GM10847 (cell line): Measurements from ENCODE around the gene ADAM22.

Experiments used
- POLR2A ChIP-seq: IDR thresholded peaks from 2 replicates; pipeline ENCODE4 v1.6.1; 2011; ENCODE audit not compliant: insufficient read length; ENCODE audit errors: extremely low read depth

Gene ADAM22

DNA sequence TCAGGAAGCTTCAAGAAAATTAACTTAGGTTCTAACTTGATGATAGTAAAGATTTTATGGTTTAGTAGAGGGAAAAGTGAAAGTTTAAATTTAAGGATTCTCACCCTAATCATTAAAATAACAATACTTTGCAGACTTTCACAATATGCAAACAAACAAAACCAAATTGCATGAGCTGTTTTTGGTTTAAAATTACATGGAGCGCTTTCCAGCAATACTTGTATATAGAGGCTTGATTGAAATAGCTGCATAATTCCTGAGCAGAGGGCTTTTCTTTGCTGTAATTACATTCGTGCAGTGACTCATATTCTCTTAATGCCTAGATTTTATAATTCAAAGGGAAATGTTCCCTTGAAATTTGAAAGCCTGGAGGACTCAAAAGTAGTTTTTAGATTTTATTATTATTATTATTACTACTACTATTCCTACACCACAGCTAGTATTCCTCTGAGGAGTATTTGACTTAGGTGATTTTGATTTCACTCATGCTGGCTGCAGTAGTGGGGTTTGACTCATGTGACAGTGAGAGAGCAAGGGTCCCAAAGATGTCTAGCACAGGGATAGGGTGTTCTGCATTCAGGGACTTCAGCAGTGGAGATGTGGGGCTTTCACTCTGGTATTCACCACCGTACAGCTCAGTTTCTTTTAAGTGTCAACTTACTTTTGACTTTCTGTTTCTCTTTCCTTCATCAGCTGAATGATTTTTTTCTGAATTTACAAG, 138.1 kb downstream of the ADAM22 start:
- no peak for TF ChIP-seq POLR2A

DNA sequence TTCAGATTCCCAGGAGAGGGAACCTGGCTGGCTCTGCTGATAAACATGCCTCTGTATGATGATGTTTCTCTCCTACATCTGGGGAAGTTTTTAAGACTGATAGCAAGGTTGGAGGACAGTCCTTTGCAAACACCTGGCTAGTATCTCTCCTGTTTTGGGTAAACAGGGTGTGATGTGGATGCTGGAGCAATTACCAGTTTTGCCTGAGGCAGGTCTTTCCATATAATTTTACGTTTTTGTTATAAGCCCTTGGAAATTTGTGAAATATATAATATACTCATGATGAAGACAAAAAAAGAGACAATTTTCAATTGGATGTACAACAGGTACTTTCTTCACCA, 138.6 kb downstream of the ADAM22 start:
- no peak for TF ChIP-seq POLR2A

DNA sequence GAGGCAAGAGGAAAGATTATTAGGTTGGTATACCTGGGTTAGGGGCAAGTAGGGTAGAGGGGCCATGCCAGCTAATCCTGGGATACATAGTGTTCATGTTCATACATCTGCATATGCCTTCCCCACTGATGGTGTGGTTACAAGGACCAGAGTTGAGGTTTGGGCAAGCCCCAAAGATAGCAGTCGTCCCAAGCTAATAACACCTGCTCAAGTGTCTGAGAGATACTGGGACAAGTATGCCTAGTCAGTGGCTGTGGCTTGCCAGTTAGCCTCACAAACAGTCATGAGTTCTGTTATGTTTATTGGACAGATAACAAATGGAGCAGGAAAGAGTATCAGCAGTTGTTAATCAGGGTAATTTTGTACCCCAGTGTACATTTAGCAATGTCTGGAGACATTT, 139.6 kb downstream of the ADAM22 start:
- TF ChIP-seq POLR2A, result no peak

DNA sequence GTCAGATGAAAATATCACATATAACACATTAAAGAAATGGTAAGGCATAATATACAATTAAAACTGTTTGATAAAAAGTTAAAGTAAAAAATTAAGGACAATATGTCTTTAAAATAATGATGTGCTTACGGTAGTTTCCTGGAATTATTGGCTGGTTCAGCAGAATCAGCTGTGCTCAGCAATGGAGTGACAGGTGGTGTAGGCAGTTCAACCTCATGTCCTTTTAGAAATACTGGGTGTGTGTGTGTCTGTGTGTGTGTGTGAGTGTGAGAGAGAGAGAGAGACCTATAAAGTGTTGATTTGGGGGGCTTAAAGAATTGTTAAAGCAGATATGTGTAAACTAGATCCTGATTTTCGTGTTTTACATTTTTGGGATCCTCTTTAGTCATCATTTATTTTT, 141.2 kb downstream of the ADAM22 start:
- TF ChIP-seq POLR2A, result no peak

DNA sequence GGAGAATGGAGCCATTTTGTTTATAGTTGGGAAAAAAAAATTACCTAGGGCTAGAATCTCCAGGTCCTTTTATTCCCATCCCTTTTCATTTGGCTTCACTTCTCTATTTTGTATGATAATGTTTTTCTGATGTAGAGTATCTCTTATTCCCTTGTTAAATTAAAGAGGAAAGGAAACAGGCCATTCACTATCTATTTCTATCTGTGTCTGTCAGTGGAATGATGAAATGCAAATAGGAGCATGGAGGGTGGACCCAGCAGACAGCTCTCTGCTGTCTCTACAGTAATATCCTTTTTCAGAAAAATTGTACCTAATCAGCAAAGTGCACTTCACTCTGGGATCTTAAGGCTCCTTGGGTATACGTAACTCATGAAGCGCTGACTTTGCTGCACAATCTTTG, 149.8 kb downstream of the ADAM22 start:
- no peak for TF ChIP-seq POLR2A

DNA sequence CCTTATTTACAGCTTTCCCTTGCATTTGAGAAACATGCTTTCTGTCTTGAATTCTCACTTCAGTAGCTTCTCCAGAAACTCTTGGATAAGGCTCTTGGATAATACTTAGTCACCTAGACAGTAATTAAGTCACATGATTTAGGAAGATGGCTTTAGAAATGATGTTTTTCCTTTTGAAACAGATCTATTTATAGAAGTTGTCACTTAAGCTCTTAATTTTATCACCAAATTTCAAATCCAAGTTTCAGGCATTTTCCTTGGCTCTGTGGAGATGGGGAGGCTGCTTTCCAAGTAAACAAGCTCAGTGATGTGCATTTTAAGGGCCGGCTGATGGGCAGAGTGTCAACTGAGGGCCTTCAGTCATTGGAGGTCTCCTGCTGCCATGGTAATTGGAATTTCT, 155.5 kb downstream of the ADAM22 start:
- TF ChIP-seq POLR2A, result no peak

DNA sequence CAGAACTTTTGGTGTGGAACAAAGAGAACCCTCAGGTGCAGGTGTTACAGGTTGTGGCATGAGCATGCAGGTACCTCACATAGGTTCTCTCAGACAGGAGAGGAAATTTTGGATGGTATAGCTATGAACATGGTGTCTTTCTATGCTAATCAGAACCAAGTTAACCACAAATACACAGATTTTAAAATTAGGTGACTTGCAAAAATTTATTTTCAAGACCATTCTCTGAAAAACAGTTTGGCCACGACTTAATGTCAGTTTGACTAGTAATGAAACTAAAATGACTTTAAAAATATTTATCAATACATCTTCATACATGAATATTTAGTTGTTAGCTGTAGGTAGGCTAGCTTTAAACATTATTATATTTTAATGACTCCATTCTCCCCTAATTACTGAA, 156.2 kb downstream of the ADAM22 start:
- no peak for TF ChIP-seq POLR2A

DNA sequence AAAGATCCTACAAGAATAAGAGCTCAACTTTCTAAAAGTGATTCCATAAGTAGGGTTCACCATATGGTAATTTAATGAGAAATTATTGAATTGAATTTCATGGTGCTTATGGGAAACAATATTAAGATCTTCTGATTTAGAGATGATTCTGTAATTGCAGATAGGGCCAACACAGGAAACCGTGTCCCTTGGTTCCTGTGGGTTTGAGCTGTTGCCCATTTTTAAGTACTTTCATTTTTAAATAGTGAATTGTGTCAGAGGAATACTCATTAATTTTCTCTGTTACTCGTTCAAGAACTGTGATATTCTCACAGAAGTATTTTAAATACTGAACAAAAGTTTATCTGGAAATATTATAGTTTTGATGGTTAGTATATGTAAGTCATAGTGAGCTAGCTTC, 156.6 kb downstream of the ADAM22 start:
- no peak for TF ChIP-seq POLR2A

DNA sequence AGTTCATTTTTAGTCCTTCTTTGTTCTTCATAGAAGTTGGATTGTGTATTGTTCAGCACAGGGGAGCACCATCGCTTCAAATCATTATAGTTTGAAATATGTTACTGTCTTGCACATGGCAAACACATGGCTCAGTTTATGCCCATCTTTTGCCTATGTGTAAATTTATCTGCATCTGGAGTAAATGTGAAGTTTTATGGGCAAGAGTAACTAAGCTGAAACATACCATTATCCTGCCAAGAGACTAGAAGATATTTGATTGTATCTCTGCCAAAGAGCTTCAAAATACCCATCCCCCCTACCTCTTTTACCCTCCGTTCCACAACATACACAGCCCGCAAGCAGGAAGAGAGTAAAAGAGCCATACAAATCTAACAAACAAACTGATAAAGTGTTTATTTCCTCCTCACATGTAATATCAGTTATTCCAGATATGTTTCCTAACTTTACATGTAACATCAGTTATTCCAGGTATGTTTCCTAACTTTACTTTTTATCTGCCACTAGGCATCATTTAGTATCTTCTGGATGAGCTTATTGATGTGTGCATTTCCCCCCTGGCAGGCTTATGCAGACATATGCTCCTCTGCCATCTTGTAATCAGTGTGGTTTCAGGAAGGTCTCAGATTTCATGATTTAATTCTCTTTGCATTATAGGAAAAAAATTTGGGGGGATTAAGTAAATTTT, 158.1 kb downstream of the ADAM22 start:
- no peak for TF ChIP-seq POLR2A

DNA sequence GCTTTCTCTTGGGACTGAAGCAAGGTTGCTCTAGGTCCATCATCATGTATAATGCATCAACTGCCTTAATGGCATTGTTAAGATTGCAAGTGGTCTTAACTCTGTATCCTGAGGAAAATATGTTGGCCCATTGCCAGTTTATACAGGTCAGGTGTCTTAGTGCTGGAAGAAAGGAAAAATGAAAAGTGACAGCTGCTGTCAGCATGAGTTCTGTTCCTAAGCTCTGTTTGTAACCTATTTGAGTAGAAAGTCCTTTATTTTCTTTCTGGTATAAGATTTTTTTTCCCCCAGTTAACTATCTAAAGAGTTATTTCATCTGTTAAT, 158.6 kb downstream of the ADAM22 start:
- no peak for TF ChIP-seq POLR2A

DNA sequence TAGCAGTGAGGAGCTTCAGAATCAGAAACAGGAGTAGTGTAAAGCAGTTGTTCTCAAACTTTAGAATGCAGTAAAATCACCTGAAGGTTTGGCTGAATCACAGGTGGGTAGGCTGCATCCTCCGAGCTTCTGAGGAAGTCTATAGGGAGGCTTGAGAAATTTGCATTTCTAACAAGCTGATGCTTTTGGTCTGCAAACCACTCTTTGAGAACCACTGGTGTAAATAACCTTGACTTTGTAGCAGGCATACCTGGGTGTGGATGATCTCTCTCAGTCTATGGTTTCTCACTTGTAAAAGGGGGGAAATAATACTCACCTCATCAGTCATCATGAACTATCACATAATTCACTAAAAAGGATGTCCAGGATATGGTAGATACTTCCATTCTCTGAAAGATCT, 167.7 kb downstream of the ADAM22 start:
- TF ChIP-seq POLR2A, result no peak

DNA sequence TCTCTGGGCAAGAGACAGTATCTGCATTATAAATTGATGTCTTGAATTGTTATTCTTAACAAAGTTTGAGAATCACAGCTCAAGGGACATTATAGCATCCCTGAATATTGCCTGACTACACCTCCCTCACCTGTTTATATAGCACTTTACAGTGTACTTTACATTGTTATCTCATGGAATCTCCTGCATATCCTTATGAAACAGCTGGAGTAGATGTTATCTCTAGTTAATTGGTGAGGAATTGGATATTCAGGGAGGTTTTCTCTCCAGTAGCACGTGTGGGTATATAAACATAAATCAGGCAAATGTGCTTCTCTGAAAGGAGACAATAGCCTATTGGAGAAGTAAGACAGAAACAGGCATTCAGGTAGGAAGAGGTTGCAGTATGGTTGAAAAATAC, 168.6 kb downstream of the ADAM22 start:
- no peak for TF ChIP-seq POLR2A

DNA sequence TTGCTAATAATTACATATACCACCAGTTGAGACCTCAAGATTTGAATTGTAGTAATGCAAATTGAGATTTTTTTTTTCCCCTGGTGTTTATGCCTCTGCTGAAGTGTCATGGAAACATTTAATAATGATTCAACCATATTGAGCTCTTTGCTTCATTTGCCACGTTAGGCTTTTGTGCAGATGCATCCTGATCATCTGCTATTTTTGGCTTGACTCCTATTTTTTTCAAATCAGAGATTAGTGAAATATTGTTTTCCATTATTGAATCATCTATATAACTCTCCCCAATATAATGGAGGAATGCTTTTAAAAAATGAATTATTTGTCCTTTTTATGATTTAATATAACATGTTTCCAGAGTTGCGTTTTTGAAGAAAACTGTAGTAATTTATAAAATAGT, 170.7 kb downstream of the ADAM22 start:
- TF ChIP-seq POLR2A, result no peak

DNA sequence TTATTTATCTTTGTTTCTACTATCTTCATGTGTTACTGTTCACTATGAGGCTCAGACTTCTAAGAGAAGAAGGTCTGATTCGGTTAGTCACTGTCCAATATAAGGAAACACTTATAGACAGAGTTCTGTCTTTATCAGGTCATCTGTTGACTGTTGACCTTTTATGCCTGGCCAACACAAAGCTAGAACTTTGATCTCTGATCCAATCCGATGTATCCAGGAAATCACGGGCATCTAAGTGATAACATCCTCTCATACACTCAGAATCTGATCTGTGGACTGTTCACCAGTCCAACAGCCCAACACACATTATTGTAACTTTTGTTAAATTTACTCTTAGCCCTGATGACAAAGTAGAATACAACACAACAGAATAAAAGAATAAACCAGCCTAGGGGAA, 171.2 kb downstream of the ADAM22 start:
- TF ChIP-seq POLR2A, result no peak

DNA sequence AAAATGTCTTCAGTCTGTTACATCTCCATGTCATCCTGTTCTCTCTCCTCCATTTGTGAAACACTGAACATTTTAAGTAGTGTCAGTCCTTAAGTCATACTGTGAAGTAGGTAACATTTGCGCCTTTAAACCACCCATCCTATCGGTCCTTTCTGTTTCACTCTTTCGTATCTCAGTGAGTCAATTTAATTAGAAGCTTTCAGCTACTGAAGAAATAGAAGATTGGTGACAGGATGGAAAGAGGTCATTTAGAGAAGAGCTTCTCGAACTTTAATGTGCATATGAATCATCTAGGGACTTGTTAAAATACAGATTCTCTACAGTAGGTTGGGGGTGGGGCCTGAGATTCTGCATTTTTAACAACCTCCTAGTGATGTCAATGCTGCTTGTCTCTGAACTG, 172.4 kb downstream of the ADAM22 start:
- TF ChIP-seq POLR2A, result no peak

DNA sequence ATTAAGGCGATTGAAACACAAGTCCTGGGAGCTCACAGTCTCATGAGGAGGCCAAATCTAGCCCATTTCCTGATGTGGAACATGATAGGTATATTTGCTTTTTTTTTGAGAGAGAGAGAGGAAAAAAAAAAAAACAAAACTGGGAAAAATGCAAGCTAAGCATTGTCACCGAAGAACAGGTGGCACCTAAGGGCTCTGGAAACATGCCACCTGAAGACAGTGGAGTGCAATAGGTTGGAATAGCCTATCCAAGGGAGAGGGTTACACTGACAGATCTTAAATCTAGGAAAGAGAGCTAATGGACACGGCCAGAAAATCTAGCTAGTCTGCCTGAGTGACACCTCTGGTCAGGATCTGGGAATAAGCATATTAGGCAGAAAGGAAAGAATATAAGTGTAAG, 175.6 kb downstream of the ADAM22 start:
- no peak for TF ChIP-seq POLR2A

DNA sequence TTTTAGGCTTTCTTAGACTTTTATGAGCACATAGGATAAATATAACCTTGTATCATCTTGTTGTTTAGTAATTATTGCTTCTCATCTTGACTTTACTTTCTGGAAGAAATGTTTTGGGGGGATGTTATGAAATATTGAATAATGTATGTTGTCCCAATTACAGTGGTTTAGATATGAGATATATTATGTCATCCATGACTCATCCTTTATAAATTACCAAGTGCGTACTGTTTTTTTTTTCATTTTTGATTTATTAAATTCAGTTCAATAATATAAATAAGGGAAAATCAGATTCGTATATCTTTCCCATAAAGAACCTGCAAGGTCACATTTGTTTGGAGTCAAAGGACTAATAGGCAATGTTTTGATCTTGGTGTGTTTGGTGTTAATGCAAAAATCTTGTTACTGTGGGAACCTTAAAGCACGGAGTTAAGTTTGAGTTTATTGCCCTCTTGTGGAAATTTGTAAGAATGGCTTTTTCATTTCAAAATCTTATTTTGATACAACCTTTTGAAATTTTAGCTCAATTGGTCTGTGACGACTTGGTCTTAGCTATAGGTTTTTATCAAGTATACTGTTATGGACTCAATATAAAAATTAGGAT, 177.2 kb downstream of the ADAM22 start:
- TF ChIP-seq POLR2A, result no peak
